Coronary artery (tissue), 2 donors: Measurements from ENCODE around the gene THAP2.
"Not testable (repeated sequence)": the region's sequence is repeated elsewhere in the genome, so short reads cannot be mapped to it uniquely, and the experiment has no call there.

Experiments used
- DNase-seq: peaks from one replicate; pipeline ENCODE4 v3.0.0-alpha.2; 2017; ENCODE audit warnings: low spot score
- H3K27ac ChIP-seq, 2 donors: fragments of 200-600 bp; sonication (generic); one replicate each; pipeline ENCODE4 v1.5.1; 2016 to 2019
- H3K4me3 ChIP-seq: fragments of 200-600 bp; sonication (generic); 2 replicates; pipeline ENCODE4 v1.5.1; 2016; ENCODE audit warnings: mild to moderate bottlenecking, moderate library complexity
- CTCF ChIP-seq: fragments of 200-600 bp; sonication (generic); IDR thresholded peaks from one replicate; pipeline ENCODE4 v1.5.1; 2019; ENCODE audit warnings: antibody characterized with exemption

THAP2 gene

GRCh38 chr12:71694099-71694820 is 30.2 kb downstream of the THAP2 start:
- no peak overlapping the region for H3K4me3 ChIP-seq
- no peak for DNase-seq
- no peak for TF ChIP-seq CTCF
- no peak overlapping the region for H3K27ac ChIP-seq

GRCh38 chr12:71695782-71696181 is 31.7 kb downstream of the THAP2 start:
- TF ChIP-seq CTCF, result no peak
- DNase-seq, result no peak
- no peak overlapping the region for H3K27ac ChIP-seq
- H3K4me3 ChIP-seq, result no peak overlapping the region

GRCh38 chr12:71702181-71702580 is 38.1 kb downstream of the THAP2 start:
- not testable (repeated sequence) for DNase-seq, H3K27ac ChIP-seq, H3K4me3 ChIP-seq

- no peak for TF ChIP-seq CTCF
- Histone ChIP-seq H3K4me3 (no peak overlapping the region), H3K27ac (no peak overlapping the region)
- no peak for DNase-seq
These were observed 38.5 kb downstream of the THAP2 start for GRCh38 chr12:71702590-71702989.

GRCh38 chr12:71703206-71703605 is 39.1 kb downstream of the THAP2 start:
- Histone ChIP-seq H3K4me3 (no peak overlapping the region), H3K27ac (no peak overlapping the region)
- no peak for TF ChIP-seq CTCF
- no peak for DNase-seq

GRCh38 chr12:71704920-71705319 is 40.8 kb downstream of the THAP2 start:
- DNase-seq, result no peak
- Histone ChIP-seq H3K27ac (no peak overlapping the region), H3K4me3 (no peak overlapping the region)
- TF ChIP-seq CTCF, result no peak

- H3K27ac ChIP-seq, result no peak overlapping the region
- DNase-seq, result no peak
- no peak for TF ChIP-seq CTCF
- H3K4me3 ChIP-seq, result no peak overlapping the region
These were observed 44.6 kb downstream of the THAP2 start for GRCh38 chr12:71708658-71709057.
